Stimulated activated naive B cell treated with anti-CD40 and anti-IgM and Interleukin-4, amounts not matched to agents 10 μg/mL and 1 μg/mL and 100 μg/mL, for 72 hours (primary cell): ENCODE data around the gene SHB.
A peak's percentile ranks its signal among the peaks of the same experiment; 100 is the strongest.

Source experiments
- ATAC-seq, 2 donors: fragments of 150-1000 bp; cut with Tn5 transposase; replicated peaks; 2 replicates each; pipeline ENCODE4 v1.10.0; 2021; ENCODE audit warnings: moderate library complexity in 1 of 2
- DNase-seq: peaks from one replicate; pipeline ENCODE4 v3.0.0; 2021
- H3K27ac Mint-ChIP-seq: one replicate; pipeline ENCODE4 v1.8.0; 2022; ENCODE audit warnings: mild to moderate bottlenecking, mixed read lengths
- H3K27me3 Mint-ChIP-seq, 2 donors: one replicate each; pipeline ENCODE4 v1.8.0; 2022; ENCODE audit warnings: mixed read lengths in 2 of 2
- H3K36me3 Mint-ChIP-seq, 2 donors: one replicate each; pipeline ENCODE4 v1.8.0; 2022; ENCODE audit warnings: mixed read lengths in 2 of 2, mild to moderate bottlenecking in 1 of 2
- H3K4me1 Mint-ChIP-seq, 2 donors: one replicate each; pipeline ENCODE4 v1.8.0; 2022; ENCODE audit warnings: mixed read lengths in 2 of 2, mild to moderate bottlenecking in 1 of 2
- H3K4me3 Mint-ChIP-seq, 2 donors: one replicate each; pipeline ENCODE4 v1.8.0; 2022; ENCODE audit warnings: mild to moderate bottlenecking in 2 of 2, mixed read lengths in 2 of 2, moderate library complexity in 1 of 2
- H3K9me3 Mint-ChIP-seq, 2 donors: one replicate each; pipeline ENCODE4 v1.8.0; 2022; ENCODE audit warnings: mixed read lengths in 2 of 2, mild to moderate bottlenecking in 1 of 2

The SHB gene

GRCh38 chr9:38094165-38094564, 25.1 kb upstream of the SHB start:
- peaks cover 8% of the 10 kb centered on the region in 2 donors for H3K4me1 Mint-ChIP-seq
- DNase-seq (no peak), ATAC-seq (no peak)
- no peaks in the 10 kb centered on the region for H3K36me3 Mint-ChIP-seq
- no peaks in the 10 kb centered on the region for H3K9me3 Mint-ChIP-seq
- H3K27ac Mint-ChIP-seq = no peak overlapping the region
- H3K27me3 Mint-ChIP-seq = peaks cover 9 to 23% of the 10 kb centered on the region in 2 donors
- H3K4me3 Mint-ChIP-seq = no peak overlapping the region

- Mint-ChIP-seq H3K27ac (no peak overlapping the region), H3K27me3 (peaks cover 10 to 22% of the 10 kb centered on the region in 2 donors), H3K4me3 (no peak overlapping the region), H3K9me3 (no peaks in the 10 kb centered on the region), H3K4me1 (peaks cover 11 to 16% of the 10 kb centered on the region in 2 donors), H3K36me3 (no peaks in the 10 kb centered on the region)
- ATAC-seq (no peak), DNase-seq (no peak)
Measured at GRCh38 chr9:38092656-38093055, 23.6 kb upstream of the SHB start.

GRCh38 chr9:38092200-38092524, 23.1 kb upstream of the SHB start:
- Mint-ChIP-seq H3K4me1 (peaks cover 11 to 16% of the 10 kb centered on the region in 2 donors), H3K4me3 (no peak overlapping the region), H3K36me3 (no peaks in the 10 kb centered on the region), H3K9me3 (no peaks in the 10 kb centered on the region), H3K27ac (no peak overlapping the region), H3K27me3 (peaks cover 12 to 25% of the 10 kb centered on the region in 2 donors)
- no peak for DNase-seq
- ATAC-seq = no peak

GRCh38 chr9:38091310-38092199, 22.5 kb upstream of the SHB start:
- H3K27me3 Mint-ChIP-seq = peaks cover 15 to 25% of the 10 kb centered on the region in 2 donors
- H3K36me3 Mint-ChIP-seq = no peaks in the 10 kb centered on the region
- no peak overlapping the region for H3K4me3 Mint-ChIP-seq
- no peak overlapping the region for H3K27ac Mint-ChIP-seq
- peaks cover 11 to 16% of the 10 kb centered on the region in 2 donors for H3K4me1 Mint-ChIP-seq
- H3K9me3 Mint-ChIP-seq = no peaks in the 10 kb centered on the region
- DNase-seq (no peak), ATAC-seq (peak; percentile 66 to 78)

- no peak for ATAC-seq
- no peak for DNase-seq
- H3K27ac Mint-ChIP-seq = no peak overlapping the region
- H3K9me3 Mint-ChIP-seq = no peaks in the 10 kb centered on the region
- no peak overlapping the region for H3K4me3 Mint-ChIP-seq
- peaks cover 11 to 16% of the 10 kb centered on the region in 2 donors for H3K4me1 Mint-ChIP-seq
- no peaks in the 10 kb centered on the region for H3K36me3 Mint-ChIP-seq
- peaks cover 16 to 23% of the 10 kb centered on the region in 2 donors for H3K27me3 Mint-ChIP-seq
Measured at GRCh38 chr9:38090170-38090569, 21.1 kb upstream of the SHB start.

GRCh38 chr9:38089387-38090165, 20.5 kb upstream of the SHB start:
- Mint-ChIP-seq H3K9me3 (no peaks in the 10 kb centered on the region), H3K27me3 (peaks cover 20 to 29% of the 10 kb centered on the region in 2 donors), H3K27ac (no peak overlapping the region), H3K4me3 (no peak overlapping the region), H3K4me1 (peaks cover 11 to 16% of the 10 kb centered on the region in 2 donors), H3K36me3 (no peaks in the 10 kb centered on the region)
- ATAC-seq (peak in 1 of 2 donors; percentile 25), DNase-seq (no peak)

GRCh38 chr9:38088006-38088925, 19.2 kb upstream of the SHB start:
- peaks cover 23 to 30% of the 10 kb centered on the region in 2 donors for H3K27me3 Mint-ChIP-seq
- peaks cover 11 to 16% of the 10 kb centered on the region in 2 donors for H3K4me1 Mint-ChIP-seq
- H3K4me3 Mint-ChIP-seq = peak overlapping the region; percentile 12 to 48
- no peaks in the 10 kb centered on the region for H3K9me3 Mint-ChIP-seq
- no peaks in the 10 kb centered on the region for H3K36me3 Mint-ChIP-seq
- ATAC-seq (peak; percentile 55 to 60), DNase-seq (peak; percentile 44)
- H3K27ac Mint-ChIP-seq = no peak overlapping the region

- Mint-ChIP-seq H3K4me1 (peaks cover 10 to 15% of the 10 kb centered on the region in 2 donors), H3K9me3 (no peaks in the 10 kb centered on the region), H3K27me3 (peaks cover 23 to 36% of the 10 kb centered on the region in 2 donors), H3K36me3 (no peaks in the 10 kb centered on the region), H3K4me3 (no peak overlapping the region), H3K27ac (no peak overlapping the region)
- no peak for ATAC-seq
- DNase-seq = no peak
Measured at GRCh38 chr9:38086496-38086895, 17.5 kb upstream of the SHB start.

GRCh38 chr9:38085308-38085707, 16.3 kb upstream of the SHB start:
- Mint-ChIP-seq H3K4me1 (peaks cover 5 to 8% of the 10 kb centered on the region in 2 donors), H3K27me3 (peaks cover 23 to 37% of the 10 kb centered on the region in 2 donors), H3K9me3 (no peaks in the 10 kb centered on the region), H3K4me3 (no peak overlapping the region), H3K27ac (no peak overlapping the region), H3K36me3 (no peaks in the 10 kb centered on the region)
- DNase-seq (no peak), ATAC-seq (no peak)

- Mint-ChIP-seq H3K9me3 (no peaks in the 10 kb centered on the region), H3K27me3 (peaks cover 24 to 42% of the 10 kb centered on the region in 2 donors), H3K4me1 (peaks cover 3 to 8% of the 10 kb centered on the region in 2 donors), H3K36me3 (no peaks in the 10 kb centered on the region), H3K27ac (no peak overlapping the region), H3K4me3 (no peak overlapping the region)
- no peak for DNase-seq
- ATAC-seq = no peak
Measured at GRCh38 chr9:38084556-38084880, 15.5 kb upstream of the SHB start.

GRCh38 chr9:38083858-38084555, 15.0 kb upstream of the SHB start:
- DNase-seq (no peak), ATAC-seq (no peak)
- Mint-ChIP-seq H3K9me3 (no peaks in the 10 kb centered on the region), H3K4me1 (peaks cover 3 to 8% of the 10 kb centered on the region in 2 donors), H3K27ac (no peak overlapping the region), H3K4me3 (no peak overlapping the region), H3K27me3 (peaks cover 29 to 47% of the 10 kb centered on the region in 2 donors), H3K36me3 (no peaks in the 10 kb centered on the region)

- H3K27ac Mint-ChIP-seq = no peak overlapping the region
- DNase-seq (no peak), ATAC-seq (no peak)
- no peaks in the 10 kb centered on the region for H3K36me3 Mint-ChIP-seq
- no peaks in the 10 kb centered on the region for H3K4me1 Mint-ChIP-seq
- H3K4me3 Mint-ChIP-seq = no peak overlapping the region
- no peaks in the 10 kb centered on the region for H3K9me3 Mint-ChIP-seq
- H3K27me3 Mint-ChIP-seq = peaks cover 27 to 43% of the 10 kb centered on the region in 2 donors
Measured at GRCh38 chr9:38082446-38083287, 13.6 kb upstream of the SHB start.
